Gastroesophageal sphincter (tissue), 3 donors: Measurements from ENCODE around the gene IGIP.

Source experiments
- CTCF ChIP-seq, 4 experiments: fragments of 200-600 bp in 2 of 4; fragments of 450-650 bp in 2 of 4; sonication (generic) in 1 of 4; IDR thresholded peaks; one replicate each; pipeline ENCODE4 v1.5.1; 2017 to 2019; ENCODE audit warnings: antibody characterized with exemption in 4 of 4, mild to moderate bottlenecking in 2 of 4, moderate library complexity in 2 of 4
- POLR2A ChIP-seq, 2 donors: fragments of 450-650 bp; IDR thresholded peaks; one replicate each; pipeline ENCODE4 v1.6.1; 2017; ENCODE audit warnings: antibody characterized with exemption in 2 of 2, mild to moderate bottlenecking in 2 of 2, moderate library complexity in 1 of 2

- TF ChIP-seq CTCF (IDR thresholded peaks at IDR 0.05) (no peak), POLR2A (IDR thresholded peaks at IDR 0.05) (peak; percentile 33 to 37)
These were observed 11.2 kb upstream of the IGIP start for GRCh38 chr5:140114341-140115185.
